Ascending aorta (tissue), 2 donors: Measurements from ENCODE around the gene CLDN20. TPM values are rescaled to one million over a fixed set of nuclear protein-coding genes. Genes with fewer than 3 reads are reported as not detected.
A peak's percentile ranks its signal among the peaks of the same experiment; 100 is the strongest.

Source experiments
- DNase-seq, 2 donors: peaks; one replicate each; pipeline ENCODE4 v3.0.0-alpha.2; 2019; ENCODE audit warnings: low spot score in 2 of 2
- H3K27ac ChIP-seq, 2 donors: fragments of 200-600 bp; sonication (generic); one replicate each; pipeline ENCODE4 v1.5.1; 2016 to 2017; ENCODE audit warnings: mild to moderate bottlenecking in 1 of 2
- H3K27me3 ChIP-seq: fragments of 200-600 bp; sonication (generic); one replicate; pipeline ENCODE4 v1.5.1; 2017
- H3K36me3 ChIP-seq, 2 donors: fragments of 200-600 bp; sonication (generic); one replicate each; pipeline ENCODE4 v1.5.1; 2016
- H3K4me1 ChIP-seq, 2 donors: fragments of 200-600 bp; sonication (generic); one replicate each; pipeline ENCODE4 v1.5.1; 2016 to 2017; ENCODE audit warnings: mild to moderate bottlenecking in 1 of 2
- H3K4me3 ChIP-seq, 2 donors: fragments of 200-600 bp; sonication (generic); one replicate each; pipeline ENCODE4 v1.5.1; 2016 to 2017; ENCODE audit warnings: mild to moderate bottlenecking in 1 of 2
- H3K9me3 ChIP-seq, 2 donors: fragments of 200-600 bp; sonication (generic); one replicate each; pipeline ENCODE4 v1.5.1; 2016
- CTCF ChIP-seq, 3 experiments: fragments of 200-600 bp in 2 of 3; fragments of 450-650 bp in 1 of 3; sonication (generic) in 2 of 3; IDR thresholded peaks; one replicate each; pipeline ENCODE4 v1.5.1; 2016 to 2019; ENCODE audit warnings: antibody characterized with exemption in 3 of 3, mild to moderate bottlenecking in 1 of 3, moderate library complexity in 1 of 3
- intact Hi-C: fragments of 100-400 bp; cut with DNase I; formaldehyde crosslinking; loops from one replicate; pipeline ENCODE4 v1.15.1; 2023
- total RNA-seq: library from RNA; depleted of rRNA; stranded (reverse); fragments of >200 nt; gene quantifications from one replicate; pipeline ENCODE4 v1.1.0, GENCODE V29; 2016

CLDN20 gene
- total RNA-seq, 1 donor from 2014 or later = not detected

- no peaks in the 10 kb centered on the region for H3K27me3 ChIP-seq
- H3K4me3 ChIP-seq = peak overlapping the region; percentile 77 to 90
- H3K4me1 ChIP-seq = peaks cover 0 to 3% of the 10 kb centered on the region in 2 donors
- peak overlapping the region; percentile 79 to 84 for H3K27ac ChIP-seq
- DNase-seq = no peak
- H3K36me3 ChIP-seq = no peaks in the 10 kb centered on the region
- no peaks in the 10 kb centered on the region for H3K9me3 ChIP-seq
- intact Hi-C loops = no loop called here
- TF ChIP-seq CTCF (IDR thresholded peaks at IDR 0.05) = no peak
Measured at GRCh38 chr6:155315516-155315871, 51.7 kb downstream of the CLDN20 start.

GRCh38 chr6:155316419-155316818 is 52.6 kb downstream of the CLDN20 start:
- no peak overlapping the region for H3K4me3 ChIP-seq
- no peaks in the 10 kb centered on the region for H3K9me3 ChIP-seq
- TF ChIP-seq CTCF (IDR thresholded peaks at IDR 0.05) = no peak
- DNase-seq = no peak
- no peaks in the 10 kb centered on the region for H3K27me3 ChIP-seq
- intact Hi-C loops = no loop called here
- no peaks in the 10 kb centered on the region for H3K36me3 ChIP-seq
- H3K4me1 ChIP-seq = peaks cover 0 to 3% of the 10 kb centered on the region in 2 donors
- H3K27ac ChIP-seq = no peak overlapping the region

- intact Hi-C loops = no loop called here
- Histone ChIP-seq H3K4me3 (no peak overlapping the region), H3K36me3 (no peaks in the 10 kb centered on the region), H3K9me3 (no peaks in the 10 kb centered on the region), H3K27ac (no peak overlapping the region), H3K27me3 (no peaks in the 10 kb centered on the region), H3K4me1 (peaks cover 0 to 3% of the 10 kb centered on the region in 2 donors)
- no peak for DNase-seq
- no peak for TF ChIP-seq CTCF (IDR thresholded peaks at IDR 0.05)
Measured at GRCh38 chr6:155317186-155317585, 53.4 kb downstream of the CLDN20 start.

- Histone ChIP-seq H3K9me3 (no peaks in the 10 kb centered on the region), H3K4me3 (no peak overlapping the region), H3K27ac (no peak overlapping the region), H3K36me3 (no peaks in the 10 kb centered on the region), H3K27me3 (no peaks in the 10 kb centered on the region), H3K4me1 (no peaks in the 10 kb centered on the region)
- TF ChIP-seq CTCF (IDR thresholded peaks at IDR 0.05) = no peak
- intact Hi-C loops = no loop called here
- DNase-seq = no peak
Measured at GRCh38 chr6:155319902-155320301, 56.1 kb downstream of the CLDN20 start.

GRCh38 chr6:155324172-155324571 is 60.4 kb downstream of the CLDN20 start:
- H3K36me3 ChIP-seq = no peaks in the 10 kb centered on the region
- H3K27me3 ChIP-seq = no peaks in the 10 kb centered on the region
- no peak for DNase-seq
- no peak for TF ChIP-seq CTCF (IDR thresholded peaks at IDR 0.05)
- H3K4me1 ChIP-seq = no peaks in the 10 kb centered on the region
- intact Hi-C loops = no loop called here
- H3K9me3 ChIP-seq = no peaks in the 10 kb centered on the region
- H3K4me3 ChIP-seq = no peak overlapping the region
- H3K27ac ChIP-seq = no peak overlapping the region

- intact Hi-C loops = loop anchor here (5.0 kb wide), 2 partner anchors 92 to 167 kb away; no protein-coding TSS in a partner anchor
- H3K36me3 ChIP-seq = no peaks in the 10 kb centered on the region
- no peaks in the 10 kb centered on the region for H3K27me3 ChIP-seq
- no peak for TF ChIP-seq CTCF (IDR thresholded peaks at IDR 0.05)
- no peaks in the 10 kb centered on the region for H3K9me3 ChIP-seq
- H3K4me3 ChIP-seq = no peak overlapping the region
- H3K27ac ChIP-seq = no peak overlapping the region
- H3K4me1 ChIP-seq = no peaks in the 10 kb centered on the region
- no peak for DNase-seq
Measured at GRCh38 chr6:155324993-155325392, 61.2 kb downstream of the CLDN20 start.
